Activated CD8-positive, alpha-beta memory T cell treated with anti-CD3 and anti-CD28 coated beads for 4 hours (primary cell): ENCODE measurements around the gene CDK5RAP2.

ENCODE experiments used
- DNase-seq, 2 donors: peaks; one replicate each; pipeline ENCODE4 v3.0.0-alpha.2; 2020; ENCODE audit warnings: low read depth in 2 of 2

CDK5RAP2 gene

DNA sequence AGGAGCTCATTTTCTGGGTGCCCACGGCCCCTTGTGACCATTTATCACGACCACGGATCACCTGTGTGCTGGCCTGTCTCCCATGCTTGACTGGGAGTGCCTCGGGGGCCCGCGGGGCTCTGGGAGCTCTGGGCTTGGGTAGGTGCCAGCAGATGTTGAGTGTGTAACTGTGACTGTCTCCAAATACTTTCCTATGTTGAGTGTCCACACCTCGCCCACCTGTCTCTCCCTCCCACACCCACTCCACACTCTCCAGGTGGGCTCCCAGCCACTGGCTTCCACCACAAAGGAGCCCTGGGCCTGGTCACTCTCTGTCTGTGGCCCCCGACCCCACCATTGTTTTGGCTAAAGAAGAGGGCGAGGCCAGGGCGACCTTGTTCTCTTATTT lies 196.4 kb downstream of the CDK5RAP2 start:
- no peak for DNase-seq

- DNase-seq, result no peak
Observed at GRCh38 chr9:120382453-120382852, 197.5 kb downstream of the CDK5RAP2 start.

DNA sequence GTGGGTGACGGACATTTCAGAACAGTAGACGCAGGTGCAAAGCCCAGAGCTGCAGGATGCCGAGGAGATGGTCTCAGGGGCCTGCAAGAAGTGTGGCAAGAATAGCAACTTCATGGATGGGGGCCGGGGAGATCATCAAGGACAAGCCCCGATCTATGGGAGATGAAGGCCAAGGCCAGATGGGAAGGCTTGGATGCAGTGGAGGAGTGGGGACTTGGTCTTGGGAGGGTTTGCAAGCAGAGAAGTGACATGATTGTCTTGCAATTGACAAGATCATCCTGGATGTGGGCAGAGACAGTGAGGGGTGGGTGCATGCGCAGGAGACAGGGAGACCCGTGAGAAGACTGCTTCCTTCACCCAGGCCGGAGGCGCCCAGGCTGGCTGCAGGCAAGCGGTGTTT lies 198.1 kb downstream of the CDK5RAP2 start:
- no peak for DNase-seq

DNA sequence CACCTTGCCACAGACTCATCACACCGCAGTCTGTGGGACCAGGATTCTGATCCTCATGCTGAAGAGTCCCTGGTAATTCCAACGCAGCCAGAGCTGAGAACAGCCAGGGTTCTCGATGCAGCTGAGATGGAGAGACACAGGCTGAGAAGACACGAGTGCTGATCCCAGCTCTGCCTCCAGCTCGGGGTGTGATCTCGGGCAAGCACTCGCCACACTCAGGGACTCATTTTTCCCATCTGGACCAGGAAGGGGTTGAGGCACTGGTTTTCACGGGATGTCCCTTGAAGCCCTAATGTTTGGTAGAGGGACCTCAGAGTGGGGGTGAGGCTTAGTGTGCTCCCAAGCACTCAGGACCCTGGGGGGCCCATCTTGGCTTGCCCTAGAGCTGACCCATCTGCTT lies 200.4 kb downstream of the CDK5RAP2 start:
- no peak for DNase-seq

DNA sequence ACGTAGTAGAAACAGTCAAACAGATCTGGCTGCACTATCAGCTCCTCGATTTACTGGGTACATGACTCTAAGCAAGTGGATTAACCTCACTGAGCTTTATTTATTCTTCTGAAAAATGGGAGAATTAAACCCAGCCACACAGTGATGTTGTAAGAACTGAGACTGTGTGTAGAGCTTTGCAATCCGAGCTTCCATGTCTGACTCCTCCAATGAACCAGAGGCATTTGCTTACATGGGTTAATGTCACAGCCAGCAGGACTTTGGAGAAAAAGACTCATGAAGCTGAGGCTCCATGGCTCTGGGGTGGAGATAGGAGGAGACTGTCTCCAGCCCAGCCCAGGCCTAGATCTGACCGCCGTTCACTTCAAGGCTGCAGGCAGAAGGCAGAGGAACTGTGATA lies 201.3 kb downstream of the CDK5RAP2 start:
- DNase-seq, result no peak

DNA sequence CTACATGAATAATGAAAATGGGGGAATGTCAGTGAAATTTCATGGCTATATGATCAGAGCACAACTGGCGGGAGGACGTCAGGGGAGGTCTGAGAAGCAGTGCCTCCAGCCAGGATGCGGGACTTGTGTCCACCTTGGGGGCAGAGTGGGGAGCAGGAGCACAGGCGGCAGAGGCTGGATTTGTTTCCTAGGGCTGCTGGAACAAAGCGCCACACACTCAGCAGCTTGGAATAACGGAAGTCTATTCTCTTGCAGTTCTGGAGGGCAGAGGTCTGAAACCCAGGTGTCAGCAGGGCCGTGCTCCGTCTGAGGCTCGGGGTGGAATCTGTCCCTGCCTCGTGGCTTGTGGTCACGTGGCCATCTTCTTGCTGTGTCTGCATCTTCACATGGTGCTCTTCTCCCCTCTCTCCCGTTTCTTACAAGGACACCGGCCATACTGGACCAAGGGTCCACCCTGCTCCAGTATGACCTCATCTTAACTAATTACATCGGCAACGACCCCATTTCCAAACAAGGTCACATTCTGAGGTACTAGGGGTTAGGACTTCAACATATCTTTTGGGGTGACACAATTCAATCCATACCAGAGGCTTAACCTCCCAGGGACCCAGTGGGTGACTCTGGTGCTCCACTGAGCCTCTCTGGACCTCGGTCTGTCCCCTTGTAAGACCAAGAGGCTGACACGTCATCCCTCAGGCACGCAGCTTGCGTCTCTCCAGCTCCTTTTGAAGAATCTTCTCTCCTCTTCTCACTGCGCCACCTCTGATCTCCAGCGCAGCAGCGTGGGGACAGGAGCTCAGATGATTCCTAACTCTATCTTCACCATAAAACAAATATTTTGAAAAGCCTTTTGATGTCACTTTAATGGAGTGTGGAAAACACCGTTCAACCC lies 202.5 kb downstream of the CDK5RAP2 start:
- DNase-seq, result no peak

- no peak for DNase-seq
Observed at GRCh38 chr9:120376101-120376500, 203.9 kb downstream of the CDK5RAP2 start.

- DNase-seq, result no peak
Observed at GRCh38 chr9:120375316-120375715, 204.7 kb downstream of the CDK5RAP2 start.

DNA sequence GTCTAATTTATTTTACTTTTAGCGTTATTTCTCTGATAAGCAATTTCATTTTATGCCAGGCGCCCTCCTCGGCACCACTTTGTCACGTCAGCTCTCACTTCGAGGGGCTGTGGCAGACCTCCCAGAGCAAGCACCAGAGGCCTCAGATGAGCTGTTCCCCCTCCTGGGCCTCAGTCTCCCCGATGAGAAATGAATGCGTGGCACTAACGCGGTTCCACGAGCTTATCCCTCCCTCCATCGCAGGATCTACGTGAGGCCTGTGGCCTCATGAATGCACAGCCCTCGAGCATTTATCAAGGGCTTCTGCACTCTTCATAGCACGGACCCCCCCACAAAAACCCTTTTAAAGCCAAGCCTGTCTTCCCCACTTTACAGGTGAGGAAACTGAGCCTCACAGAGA lies 205.2 kb downstream of the CDK5RAP2 start:
- no peak for DNase-seq

DNA sequence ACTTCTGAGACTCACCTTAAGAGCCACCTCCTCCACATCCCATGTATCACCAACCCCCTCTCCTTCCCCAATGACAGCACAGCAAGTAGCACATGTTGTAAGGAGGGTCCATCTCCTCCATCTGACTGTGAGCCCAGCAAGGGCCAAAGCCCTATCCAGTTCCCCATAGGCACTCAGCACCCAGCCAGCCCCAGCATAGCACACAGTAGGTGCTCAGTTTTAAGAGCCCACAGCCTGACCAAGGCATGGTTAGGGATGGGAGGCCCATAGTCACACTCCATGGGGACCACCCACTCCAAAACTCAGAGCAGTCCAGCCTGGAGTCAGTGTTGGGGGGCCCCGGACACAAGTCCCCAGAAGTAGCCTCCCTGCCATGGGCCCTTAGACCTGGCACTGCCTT lies 205.7 kb downstream of the CDK5RAP2 start:
- no peak for DNase-seq

- DNase-seq, result no peak
Observed at GRCh38 chr9:120372040-120372439, 207.9 kb downstream of the CDK5RAP2 start.

GRCh38 chr9:120369608-120370220 lies 210.3 kb downstream of the CDK5RAP2 start:
- no peak for DNase-seq

DNA sequence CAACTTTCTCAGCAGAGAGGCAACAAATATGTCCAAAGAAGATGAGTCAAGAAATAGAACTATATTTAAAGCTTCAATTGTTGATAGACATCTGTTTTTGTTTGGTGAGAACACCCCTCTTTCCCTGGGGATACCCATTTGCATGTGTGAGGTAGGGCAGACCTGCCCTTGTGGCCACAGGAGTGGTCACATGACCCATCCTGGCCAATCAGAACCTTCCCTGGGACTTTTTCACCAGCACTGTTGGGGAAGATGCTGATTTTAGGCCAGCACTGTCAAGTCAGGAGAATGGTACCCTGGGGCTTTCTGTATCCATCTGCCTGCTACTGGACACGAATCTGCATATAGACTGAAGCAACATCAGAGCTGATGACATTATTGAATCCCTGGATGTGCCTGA lies 211.2 kb downstream of the CDK5RAP2 start:
- no peak for DNase-seq

- DNase-seq, result no peak
Observed at GRCh38 chr9:120366644-120367019, 213.3 kb downstream of the CDK5RAP2 start.

- no peak for DNase-seq
Observed at GRCh38 chr9:120365386-120365785, 214.6 kb downstream of the CDK5RAP2 start.

- no peak for DNase-seq
Observed at GRCh38 chr9:120363697-120364096, 216.3 kb downstream of the CDK5RAP2 start.

DNA sequence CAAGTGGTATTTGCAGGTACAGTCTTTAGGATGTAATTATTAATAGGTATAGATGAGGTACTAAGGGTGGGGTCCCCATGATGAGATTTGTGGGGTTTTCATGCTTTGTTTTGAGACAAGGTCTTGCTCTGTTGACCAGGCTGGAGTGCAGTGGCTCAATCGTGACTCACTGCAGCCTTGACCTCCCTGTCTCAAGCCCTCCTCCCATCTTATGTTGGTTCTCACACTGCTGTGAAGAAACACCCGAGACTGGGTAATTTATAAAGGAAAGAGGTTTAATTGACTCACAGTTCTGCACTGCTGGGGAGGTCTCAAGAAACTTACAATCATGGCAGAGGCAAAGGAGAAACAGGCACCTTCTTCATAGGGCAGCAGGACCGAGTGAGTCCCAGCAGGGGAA lies 217.5 kb downstream of the CDK5RAP2 start:
- DNase-seq, result no peak

- DNase-seq, result no peak
Observed at GRCh38 chr9:120361551-120361950, 218.4 kb downstream of the CDK5RAP2 start.

- no peak for DNase-seq
Observed at GRCh38 chr9:120360510-120360909, 219.5 kb downstream of the CDK5RAP2 start.

DNA sequence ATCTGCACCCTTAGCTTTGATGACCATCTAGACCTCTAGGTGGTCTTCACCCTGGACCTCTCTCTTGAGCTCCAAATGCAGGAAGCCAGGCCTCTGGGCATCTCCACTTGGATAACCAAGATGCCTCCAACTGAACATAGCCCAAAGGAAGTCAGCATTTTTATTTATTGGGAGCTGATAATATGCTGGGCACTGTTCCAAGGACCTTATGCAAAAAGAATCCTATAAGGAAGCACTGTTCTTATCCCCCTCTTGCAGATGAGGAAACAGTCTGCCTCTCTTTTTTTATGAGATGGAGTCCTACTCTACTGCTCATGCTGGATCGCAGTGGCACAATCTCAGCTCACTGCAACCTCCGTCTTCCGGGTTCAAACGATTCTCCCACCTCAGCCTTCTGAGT lies 219.9 kb downstream of the CDK5RAP2 start:
- no peak for DNase-seq

DNA sequence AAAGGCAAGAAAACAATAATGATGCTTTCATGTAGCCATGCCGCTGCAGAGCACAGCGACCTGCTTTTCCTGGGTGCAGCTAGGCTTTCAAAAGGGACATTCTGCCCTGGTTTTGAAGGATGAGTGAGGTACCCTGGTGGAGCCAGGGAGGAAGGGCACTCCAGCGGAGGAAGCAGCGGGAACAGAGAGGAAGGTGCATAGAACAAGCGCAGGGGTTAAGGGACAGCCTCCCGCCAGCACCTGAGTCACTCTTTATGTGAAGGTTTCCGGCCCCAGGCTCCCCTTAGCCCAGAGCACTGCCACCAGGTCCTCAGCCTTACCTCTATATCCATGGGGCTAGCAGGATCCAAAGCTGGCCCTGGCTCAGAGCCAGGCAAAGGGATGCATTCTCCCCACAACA lies 221.1 kb downstream of the CDK5RAP2 start:
- DNase-seq, result no peak

GRCh38 chr9:120353506-120353905 lies 226.5 kb downstream of the CDK5RAP2 start:
- no peak for DNase-seq

DNA sequence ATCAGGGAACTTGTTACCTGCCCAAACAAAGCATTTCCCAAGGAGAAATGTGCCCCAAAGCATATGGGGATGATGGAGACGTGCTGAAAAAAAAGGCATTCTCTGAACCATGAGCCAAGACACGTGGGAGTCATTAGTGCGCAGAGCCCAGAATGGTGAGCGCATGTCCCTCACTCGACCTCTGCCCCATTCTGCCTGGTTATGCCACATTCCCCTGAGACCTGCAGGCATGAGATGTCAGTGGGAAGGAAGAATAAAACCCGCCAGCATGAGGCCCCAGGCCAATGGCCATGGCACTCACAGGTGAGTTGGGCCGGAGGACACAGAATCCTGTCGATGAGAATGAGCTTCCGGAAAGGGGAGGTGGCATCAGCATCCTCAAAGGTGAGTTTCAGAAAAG lies 228.9 kb downstream of the CDK5RAP2 start:
- no peak for DNase-seq

- DNase-seq, result no peak
Observed at GRCh38 chr9:120350596-120350995, 229.4 kb downstream of the CDK5RAP2 start.
